HG03139 (cell line): Measurements from ENCODE around the gene C21orf58.
"Not testable (repeated sequence)": the region's sequence is repeated elsewhere in the genome, so short reads cannot be mapped to it uniquely, and the experiment has no call there.

Experiments used
- ATAC-seq: cut with Tn5 transposase; IDR thresholded peaks from one replicate; pipeline ENCODE4 v1.9.1; 2021; ENCODE audit not compliant: unreplicated experiment

Gene C21orf58

DNA sequence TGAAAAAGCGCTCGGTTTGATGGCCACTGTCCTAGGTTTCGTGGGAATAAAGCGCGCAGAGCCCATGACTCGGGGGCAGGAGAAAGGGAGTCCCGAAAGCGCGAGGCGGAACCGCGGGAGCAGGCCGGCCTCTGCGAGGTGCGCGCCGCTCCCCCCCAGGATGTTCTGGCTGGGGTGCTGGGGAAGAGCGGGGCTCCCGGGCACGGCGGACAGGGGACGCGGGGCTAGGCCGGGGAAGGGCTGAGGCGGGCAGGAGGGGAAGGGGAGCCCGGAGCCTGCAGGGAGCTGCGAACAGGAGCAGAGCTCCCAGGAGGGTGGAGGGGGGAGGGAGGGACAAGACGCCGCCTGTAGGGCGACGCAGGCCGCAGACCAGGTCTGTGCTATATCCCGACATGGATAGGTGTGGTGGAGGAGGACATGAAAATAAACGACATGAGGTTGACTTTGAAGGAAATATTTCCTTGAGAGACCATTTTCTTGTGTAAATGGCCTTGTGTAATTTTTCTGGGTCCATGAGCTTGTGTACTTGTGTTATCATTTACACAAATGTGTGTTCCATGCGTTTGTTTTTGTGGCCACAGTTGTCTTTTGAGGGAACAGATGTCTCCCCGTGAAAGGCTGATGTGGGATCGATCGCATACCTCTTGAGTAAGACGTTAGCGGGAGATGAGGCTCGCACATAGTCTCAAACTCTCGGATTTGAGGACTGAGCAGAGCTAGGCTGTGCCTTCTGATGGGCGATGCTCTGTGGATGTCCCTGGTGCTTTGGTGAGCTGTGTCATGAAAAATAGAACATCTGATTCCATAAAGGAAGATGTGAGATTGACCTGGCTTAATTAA, 1.6 kb upstream of the C21orf58 start:
- ATAC-seq, result no peak

DNA sequence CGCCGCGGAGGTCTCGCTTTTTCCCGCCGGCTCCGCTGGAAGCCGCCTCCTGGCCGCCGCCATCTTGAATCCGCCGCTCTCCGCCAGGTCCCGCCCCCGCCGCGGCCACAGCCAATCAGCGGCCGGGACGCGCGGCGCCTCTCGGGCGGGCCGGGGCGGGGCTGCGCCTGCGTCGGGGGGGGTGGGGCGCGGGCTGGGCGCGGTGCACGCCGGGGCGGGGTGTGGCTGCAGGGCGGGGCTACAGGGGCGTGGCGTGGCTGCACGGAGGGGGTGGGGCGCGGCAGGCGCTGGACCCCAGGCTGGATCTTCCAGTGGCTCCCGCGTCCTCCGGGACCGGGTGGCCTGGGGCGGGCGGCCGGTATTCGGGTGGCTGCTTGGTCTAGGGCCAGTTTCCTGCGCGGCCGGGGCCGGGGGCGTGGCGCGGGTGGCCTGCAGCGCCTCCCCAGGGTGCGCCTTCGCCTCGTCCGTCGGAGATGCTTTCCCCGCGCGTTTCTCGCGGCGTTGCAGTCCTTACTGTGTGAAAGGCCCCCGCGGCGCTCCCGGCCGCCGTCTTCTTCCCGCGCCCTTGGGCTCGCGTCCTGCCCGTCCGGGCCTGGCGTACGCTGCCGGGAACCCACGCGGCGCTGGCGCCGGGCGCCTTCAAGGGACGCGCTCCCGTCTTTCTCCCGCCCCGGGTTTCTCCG, 861 bp upstream of the C21orf58 start:
- peak; percentile 35 for ATAC-seq

DNA sequence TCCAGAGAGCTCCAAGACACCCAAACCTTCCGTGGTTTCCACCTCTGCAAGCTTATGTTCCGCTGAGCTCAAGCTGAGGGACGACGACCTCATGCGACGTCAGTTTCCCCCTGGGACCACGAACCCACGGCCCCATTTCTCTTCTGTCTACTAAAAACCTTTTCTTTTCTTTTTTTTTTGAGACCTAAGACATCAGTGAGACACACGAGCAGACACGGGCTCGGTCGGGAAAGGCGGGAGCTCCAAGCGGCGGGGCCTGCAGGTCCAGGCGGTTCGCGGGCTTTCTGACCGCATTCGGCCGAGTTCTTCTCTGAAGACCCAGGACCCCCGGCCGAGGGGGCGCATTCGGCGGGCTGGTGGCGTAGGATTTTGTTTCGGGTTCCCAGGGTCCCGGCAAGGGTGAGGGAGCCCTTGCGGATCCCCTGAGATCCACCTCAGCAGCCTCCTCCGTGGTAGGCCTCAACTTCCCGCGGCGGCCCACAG, 402 bp downstream of the C21orf58 start:
- ATAC-seq, result no peak

DNA sequence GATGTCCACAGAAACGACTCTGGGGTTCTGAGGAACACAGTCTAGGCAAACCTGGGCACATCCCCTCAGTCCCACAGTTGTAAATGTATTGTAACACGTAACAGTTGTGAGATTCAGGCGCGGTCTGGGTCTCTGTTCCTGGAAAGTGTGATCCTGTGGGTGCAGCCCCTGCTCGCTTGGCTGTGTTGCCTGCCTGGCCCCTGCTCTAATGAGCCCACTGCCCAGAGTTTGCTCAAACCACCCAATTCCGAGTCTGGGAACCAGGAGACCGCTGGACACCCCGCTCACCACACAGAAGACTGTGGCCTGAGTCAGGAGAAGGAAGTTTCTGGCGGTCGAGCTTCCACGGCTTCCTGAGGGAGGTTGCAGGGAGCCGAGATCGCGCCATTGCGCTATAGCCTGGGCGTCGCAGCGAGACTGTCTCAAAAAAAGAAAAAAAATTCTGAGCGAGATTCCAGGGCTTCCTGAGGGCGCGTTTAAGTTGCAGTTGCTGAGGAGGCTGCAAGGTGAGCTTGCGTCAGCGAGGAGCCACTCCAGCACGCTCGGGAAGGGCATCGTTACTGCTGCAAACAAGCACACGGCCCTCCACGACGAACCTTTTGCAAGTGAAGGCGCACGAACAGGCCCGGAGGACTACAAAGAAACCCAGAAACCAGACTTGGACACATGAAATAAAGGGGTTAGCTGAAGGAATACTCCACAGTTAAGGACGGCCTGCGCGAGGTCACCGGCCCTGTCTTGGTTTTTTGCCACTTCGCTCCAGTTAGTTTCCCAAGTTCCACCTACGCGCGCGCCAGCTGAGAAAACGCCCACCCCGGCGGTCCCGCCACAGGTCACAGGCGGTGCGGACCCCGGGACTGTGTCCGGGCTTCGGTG, 1.1 kb downstream of the C21orf58 start:
- ATAC-seq, result no peak

DNA sequence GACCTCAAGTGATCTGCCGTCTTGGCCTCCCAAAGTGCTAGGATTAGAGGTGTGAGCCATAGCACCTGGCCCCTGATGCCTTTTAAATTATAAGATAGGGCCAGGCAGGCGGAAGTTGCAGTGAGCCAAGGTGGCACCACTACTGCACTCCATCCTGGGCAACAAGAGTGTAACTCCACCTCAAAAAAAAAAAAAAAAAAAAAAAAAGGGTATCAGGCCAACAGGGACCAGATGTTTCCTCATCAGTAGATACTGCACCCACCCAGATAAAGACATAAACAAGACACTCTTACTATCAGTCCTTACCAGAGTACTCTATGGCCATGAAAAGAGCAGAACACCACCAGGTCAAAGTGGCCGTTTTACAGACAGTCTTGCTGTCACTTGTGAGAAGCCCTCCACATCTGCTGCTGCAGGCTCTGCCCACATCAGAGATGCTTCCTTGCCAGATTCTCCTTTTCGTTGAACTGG, 3.3 kb downstream of the C21orf58 start:
- no peak for ATAC-seq

DNA sequence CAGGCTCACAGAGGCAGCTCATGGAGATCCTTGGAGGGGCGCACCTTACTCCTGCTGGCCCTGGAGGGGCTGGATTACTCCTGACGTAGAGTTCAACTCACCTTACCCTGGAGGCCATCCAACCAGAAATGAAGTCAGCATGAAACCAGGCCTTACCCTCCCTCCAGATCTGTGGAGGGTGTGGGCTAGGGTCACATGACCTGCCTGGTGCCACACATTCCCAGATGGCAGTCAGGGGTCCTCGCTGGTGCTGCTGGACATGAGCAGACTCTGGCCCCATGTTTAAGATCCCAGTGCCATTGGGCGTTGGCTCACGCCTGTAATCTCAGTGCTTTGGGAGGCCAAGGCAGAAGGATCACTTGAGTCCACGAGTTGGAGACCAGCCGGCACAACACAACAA, 4.5 kb downstream of the C21orf58 start:
- ATAC-seq, result no peak

DNA sequence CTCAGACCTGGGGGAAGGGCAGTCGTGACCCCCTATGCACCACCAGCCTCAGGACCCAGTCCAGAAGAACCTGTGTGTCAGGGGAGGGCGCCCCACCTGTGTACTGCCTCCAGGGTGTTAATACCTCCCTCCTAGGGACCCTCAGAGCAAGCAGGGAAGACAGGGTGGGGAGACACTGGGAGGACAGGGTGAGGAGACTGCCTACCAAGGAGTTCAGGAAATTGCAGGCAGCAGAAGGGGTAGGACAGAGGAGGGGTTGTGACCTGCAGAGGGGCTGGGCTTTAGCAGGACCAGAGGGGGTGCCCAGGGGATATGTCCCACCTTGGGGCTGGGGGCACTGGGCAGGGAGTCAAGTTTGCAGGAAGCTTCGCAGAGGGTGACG, 5.2 kb downstream of the C21orf58 start:
- no peak for ATAC-seq

DNA sequence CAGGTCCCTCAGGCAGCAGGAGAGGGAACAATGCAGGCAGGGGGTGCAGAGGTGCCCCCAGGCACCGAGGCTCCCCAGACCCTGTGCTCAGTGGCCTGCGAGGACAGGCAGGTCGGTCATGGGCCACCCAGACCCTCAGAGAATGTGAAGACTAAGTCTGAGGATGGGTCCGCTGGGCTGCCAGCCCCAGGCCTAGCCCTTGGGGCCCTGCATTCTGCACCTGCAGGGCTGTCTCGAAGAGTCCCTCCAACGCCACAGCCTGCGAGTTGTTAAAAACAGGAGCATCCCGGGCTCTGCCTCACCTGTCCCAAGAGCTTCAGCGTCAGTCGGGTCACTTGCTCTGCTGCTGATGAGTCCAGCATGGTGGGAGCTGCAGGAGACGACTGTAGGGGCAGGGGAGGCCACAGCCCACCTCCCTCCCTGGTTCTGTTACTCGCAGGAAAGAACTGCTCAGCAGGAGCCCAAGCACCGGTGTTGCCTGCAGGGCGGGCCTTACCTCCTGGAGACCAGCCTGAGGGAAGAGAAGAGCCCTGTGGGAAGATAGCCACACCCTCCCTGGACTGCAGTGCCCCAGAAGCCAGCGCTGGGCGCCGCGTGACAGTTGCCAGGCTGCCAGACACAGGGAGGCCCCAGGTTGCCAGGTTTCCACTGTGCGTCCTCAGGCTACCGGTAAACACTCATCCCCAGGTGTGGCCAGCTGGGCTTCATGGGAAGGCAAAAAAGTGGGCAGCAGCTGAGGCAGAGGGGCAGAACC, 5.8 kb downstream of the C21orf58 start:
- no peak for ATAC-seq

DNA sequence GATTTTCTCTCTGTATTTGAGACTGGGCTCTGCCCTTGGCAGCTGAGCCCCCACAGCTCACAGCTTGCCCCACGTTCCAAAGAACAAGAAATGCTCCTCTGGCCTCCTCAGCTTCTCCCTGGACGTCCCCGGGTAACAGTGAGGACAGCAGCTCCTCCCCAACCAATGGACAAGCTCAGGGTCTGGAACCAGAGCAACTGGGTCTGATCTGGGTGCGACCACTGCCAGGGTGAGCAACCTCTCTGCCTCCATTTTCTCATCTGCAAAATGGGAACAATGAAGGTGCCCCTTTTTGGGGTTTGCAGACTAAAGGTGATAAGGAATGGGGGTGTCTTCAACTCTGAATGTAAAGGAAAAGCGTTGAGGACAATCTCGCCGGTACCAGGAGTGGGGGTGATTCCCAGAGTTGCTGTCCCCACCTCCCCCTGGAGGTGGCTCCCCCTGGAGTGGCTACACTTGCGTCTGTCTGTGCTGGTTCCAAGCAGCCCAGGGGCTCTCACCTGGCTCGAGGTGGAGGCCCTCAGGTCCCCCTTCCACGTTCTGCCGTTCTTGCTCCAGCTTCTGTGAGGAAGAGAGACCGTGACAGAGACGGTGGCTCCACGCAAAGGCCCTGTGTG, 6.9 kb downstream of the C21orf58 start:
- no peak for ATAC-seq

DNA sequence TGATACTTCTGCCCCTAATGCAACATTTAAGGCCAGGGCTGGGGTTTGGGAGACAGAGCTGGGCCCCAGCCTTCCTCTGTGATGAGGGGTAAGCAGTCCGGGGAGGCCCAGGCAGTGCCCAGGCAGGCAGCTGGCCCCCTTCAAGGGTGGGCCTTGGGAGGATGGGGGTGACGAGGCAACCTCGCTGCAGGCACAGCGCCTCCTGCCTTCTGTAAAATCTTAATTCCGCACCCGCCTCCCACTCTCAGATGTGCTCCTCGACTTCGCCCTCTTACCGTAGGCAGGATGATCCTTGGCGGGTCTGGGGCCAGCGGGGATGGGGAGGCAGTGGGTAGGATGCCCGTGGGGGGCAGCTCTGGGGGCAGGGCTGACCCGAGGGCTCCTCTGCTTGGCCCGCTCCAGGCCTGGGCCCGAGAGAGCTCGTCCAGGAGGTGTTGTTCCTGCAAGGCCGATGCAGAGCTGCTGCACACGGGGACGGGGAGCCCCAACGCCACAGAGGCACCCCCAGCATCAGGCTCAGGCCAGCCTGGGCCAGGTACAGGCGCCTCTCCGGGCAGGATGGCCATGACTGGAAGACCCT, 9.1 kb downstream of the C21orf58 start:
- ATAC-seq, result no peak

DNA sequence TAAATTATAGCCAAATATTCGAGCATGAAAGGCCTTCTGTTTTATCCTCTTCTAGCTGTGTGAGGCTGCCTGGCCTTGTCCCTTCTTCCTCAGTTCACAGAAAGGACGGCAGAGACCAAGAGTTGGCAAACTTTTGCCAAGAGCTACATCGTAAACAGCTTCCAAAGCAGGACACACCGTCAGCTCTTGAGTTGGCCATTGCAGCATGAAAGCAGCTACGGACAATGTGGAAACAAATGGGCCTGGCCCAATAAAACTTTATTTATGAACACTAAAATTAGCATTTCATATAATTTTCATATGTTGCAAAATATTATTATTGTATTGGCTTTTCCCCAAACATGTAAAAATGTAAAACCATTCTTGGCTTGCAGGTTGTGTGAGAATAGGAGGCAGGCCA, 10.7 kb downstream of the C21orf58 start:
- no peak for ATAC-seq

DNA sequence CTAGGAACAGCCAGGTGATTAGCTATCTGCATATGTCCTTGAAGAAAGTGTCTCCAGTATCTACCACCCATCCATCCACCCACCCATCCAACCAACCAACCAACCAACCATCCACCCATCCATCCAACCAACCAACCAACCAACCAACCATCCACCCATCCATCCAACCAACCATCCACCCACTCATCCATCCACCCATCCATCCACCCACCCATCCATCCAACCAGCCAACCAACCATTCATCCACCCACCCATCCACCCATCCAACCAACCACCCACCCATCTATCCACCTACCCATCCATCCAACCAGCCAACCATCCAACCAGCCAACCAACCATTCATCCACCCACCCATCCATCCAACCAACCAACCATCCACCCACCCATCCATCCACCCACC, 12.1 kb downstream of the C21orf58 start:
- no peak for ATAC-seq

DNA sequence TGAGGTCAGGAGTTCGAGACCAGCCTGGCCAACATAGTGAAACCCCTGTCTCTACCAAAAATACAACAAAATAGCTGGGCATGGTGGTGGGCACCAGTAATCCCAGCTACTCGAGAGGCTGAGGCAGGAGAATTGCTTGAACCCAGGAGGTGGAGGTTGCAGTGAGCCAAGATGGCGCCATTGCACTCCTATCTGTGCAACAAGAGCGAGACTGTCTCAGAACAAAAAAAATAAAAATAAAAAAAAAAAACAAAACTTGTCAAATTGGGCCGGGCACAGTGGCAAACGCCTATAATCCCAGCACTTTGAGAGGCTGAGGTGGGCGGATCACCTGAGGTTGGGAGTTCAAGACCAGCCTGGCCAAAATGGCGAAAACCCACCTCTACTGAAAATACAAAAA, 13.4 kb downstream of the C21orf58 start:
- not testable (repeated sequence) for ATAC-seq

DNA sequence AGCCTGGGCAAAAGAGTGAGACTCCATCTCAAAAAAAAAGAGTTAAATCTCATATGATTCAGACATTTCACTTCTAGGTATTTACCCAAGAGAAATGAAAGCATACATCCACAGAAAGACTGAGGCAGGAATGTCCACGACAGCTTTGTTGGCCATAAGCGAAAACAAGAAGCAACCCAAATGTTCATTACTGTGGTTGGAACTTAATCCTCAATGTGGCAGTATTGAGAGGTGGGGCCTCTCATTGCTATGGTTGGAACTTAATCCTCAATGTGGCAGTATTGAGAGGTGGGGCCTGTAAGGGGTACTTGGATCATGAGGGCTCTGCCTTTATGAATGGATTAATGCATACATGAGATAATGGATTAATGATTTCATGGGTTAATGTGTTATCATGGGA, 15.2 kb downstream of the C21orf58 start:
- ATAC-seq, result no peak

DNA sequence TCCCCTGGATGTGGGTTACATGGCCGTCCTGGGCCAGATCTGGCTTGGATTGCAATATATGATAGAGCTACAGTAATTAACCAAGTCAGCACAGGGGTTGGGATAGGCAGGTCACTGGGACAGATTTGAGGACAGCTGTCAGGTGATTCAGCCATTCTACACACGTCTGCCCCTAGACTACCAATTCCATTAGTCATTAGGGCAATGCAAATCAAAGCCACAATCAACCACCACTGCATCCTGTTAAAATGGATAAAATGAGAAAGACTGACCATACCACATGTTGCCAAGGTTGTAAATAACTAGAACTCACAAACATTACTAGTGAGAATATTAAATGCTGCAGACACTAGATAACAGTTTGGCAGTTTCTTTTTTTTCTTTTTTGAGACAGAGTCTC, 16.0 kb downstream of the C21orf58 start:
- no peak for ATAC-seq

DNA sequence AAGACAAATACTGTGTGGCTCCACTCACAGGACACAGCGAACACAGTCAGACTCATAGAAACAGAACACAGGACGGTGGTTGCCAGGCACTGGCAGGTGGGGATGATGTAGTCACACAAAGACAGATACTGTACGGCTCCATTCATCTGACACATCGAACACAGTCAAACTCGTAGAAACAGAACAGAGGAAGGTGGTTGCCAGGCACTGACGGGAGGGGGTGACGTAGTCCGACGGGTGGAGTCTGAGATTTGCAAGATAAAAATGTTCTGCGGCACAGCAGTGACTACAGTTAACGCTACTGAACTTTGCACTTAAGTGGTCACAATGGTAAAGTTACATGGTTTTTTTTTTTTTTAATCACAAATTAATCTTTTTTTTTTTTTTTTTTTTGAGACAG, 18.7 kb downstream of the C21orf58 start:
- ATAC-seq, result no peak

DNA sequence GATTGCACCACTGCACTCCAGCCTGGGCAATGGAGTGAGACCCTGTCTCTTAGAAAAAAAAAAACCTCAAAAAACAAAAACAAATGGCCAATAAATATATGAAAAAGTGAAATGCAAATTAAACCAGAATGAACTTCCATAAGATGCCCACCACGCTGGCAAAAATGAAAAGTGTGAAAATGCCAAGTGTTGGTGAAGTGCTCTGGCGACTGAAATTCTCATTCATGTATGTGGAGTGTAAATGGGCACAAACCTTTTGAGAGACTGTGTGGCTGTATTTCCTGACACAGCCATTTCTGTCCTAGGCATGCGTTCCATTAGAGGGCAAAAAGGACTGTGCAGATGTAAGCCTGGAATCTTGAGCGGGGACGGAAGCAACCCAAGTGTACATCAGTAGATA, 19.2 kb downstream of the C21orf58 start:
- ATAC-seq, result no peak

DNA sequence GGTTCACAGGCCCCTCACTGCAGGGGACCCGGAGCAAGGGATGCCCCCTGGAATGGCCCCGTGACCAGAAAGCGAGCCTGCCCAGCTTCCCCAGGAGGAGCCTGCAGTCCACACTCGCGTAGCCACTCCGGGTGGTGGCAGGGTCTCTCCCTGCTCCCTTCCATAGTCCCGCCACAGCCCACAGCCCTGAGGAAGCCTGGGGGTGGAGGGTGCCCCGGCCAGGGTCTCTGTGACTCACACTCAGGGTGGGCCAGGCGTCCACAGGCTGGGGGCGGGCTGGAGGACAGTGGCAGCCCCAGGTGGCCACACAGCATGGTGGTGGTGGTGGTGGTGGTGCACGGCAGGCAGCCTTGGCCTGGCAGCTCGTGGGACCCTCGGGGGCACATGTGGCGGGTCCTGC, 21.9 kb downstream of the C21orf58 start:
- no peak for ATAC-seq

DNA sequence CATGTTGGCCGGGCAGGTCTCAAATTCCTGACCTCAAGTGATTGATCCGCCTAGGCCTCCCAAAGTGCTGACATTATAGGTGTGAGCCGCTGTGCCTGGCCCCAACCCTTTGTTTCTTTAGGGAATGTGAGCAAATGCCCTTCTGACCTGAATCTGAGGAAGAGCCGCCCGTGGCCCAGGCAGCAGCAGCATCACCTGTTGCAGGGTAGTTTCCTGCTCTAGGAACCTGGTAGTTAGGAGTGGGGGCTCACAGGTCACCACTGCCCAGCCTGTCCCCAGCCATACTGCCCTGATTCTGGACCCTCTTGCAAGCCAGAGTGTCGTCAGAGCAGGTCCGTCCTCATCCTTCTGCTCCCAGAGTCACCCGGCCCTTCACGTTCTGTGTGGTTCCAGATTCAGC, 24.5 kb downstream of the C21orf58 start:
- ATAC-seq, result no peak
